GM23338 (cell line): ENCODE results near the gene CEP72. TPM values are rescaled to one million over a fixed set of nuclear protein-coding genes. Genes with fewer than 3 reads are reported as not detected.

Source experiments
- ATAC-seq: fragments of 200-7000 bp; cut with Tn5 transposase; 3 replicates; pipeline ENCODE4 v1.9.1; 2020
- DNase-seq: peaks from one replicate; pipeline ENCODE4 v3.0.0-alpha.2; 2015; ENCODE audit warnings: low spot score
- H2AFZ ChIP-seq: fragments of 200-600 bp; sonication (generic); 2 replicates; pipeline ENCODE4 v1.8.0; 2016; ENCODE audit warnings: antibody characterized with exemption, mild to moderate bottlenecking, moderate library complexity
- H3F3A ChIP-seq: fragments of 200-600 bp; sonication (generic); replicated peaks from 2 replicates; pipeline ENCODE4 v1.8.0; 2017; ENCODE audit warnings: antibody characterized with exemption, mixed run types, low read depth
- H3K27ac ChIP-seq: fragments of 200-600 bp; sonication (generic); 2 replicates; pipeline ENCODE4 v1.6.1; 2016; ENCODE audit warnings: low read depth
- H3K27me3 ChIP-seq: fragments of 200-600 bp; sonication (generic); 2 replicates; pipeline ENCODE4 v1.8.0; 2016; ENCODE audit warnings: mild to moderate bottlenecking, mixed run types, moderate library complexity; ENCODE audit not compliant: insufficient read depth
- H3K36me3 ChIP-seq: fragments of 200-600 bp; sonication (generic); 2 replicates; pipeline ENCODE4 v1.8.0; 2016; ENCODE audit warnings: mild to moderate bottlenecking; ENCODE audit not compliant: insufficient read depth
- H3K4me1 ChIP-seq: fragments of 200-600 bp; sonication (generic); 2 replicates; pipeline ENCODE4 v1.8.0; 2016; ENCODE audit warnings: mild to moderate bottlenecking, moderate library complexity; ENCODE audit not compliant: insufficient read depth
- H3K4me2 ChIP-seq: fragments of 200-600 bp; sonication (generic); 2 replicates; pipeline ENCODE4 v1.7.1; 2017; ENCODE audit warnings: mixed run types
- H3K4me3 ChIP-seq: fragments of 200-600 bp; sonication (generic); 2 replicates; pipeline ENCODE4 v1.6.1; 2016; ENCODE audit warnings: mixed run types
- H3K79me2 ChIP-seq: fragments of 200-600 bp; sonication (generic); replicated peaks from 2 replicates; pipeline ENCODE4 v1.8.0; 2017; ENCODE audit warnings: mild to moderate bottlenecking; ENCODE audit not compliant: insufficient read depth
- H3K9me2 ChIP-seq: fragments of 200-600 bp; sonication (generic); 2 replicates; pipeline ENCODE4 v1.8.0; 2017; ENCODE audit not compliant: insufficient read depth
- H4K20me1 ChIP-seq: fragments of 200-600 bp; sonication (generic); replicated peaks from 2 replicates; pipeline ENCODE4 v1.8.0; 2017; ENCODE audit warnings: mild to moderate bottlenecking; ENCODE audit not compliant: insufficient read depth
- H3K27ac Mint-ChIP-seq: 2 replicates; pipeline ENCODE4 v1.8.0; 2020; ENCODE audit warnings: inconsistent platforms, mild to moderate bottlenecking, moderate library complexity, mixed read lengths
- H3K27me3 Mint-ChIP-seq: 3 replicates; pipeline ENCODE4 v1.8.0; 2022; ENCODE audit warnings: low read depth, mild to moderate bottlenecking, moderate library complexity, mixed read lengths, inconsistent platforms; ENCODE audit not compliant: insufficient read depth, poor library complexity
- H3K36me3 Mint-ChIP-seq: 3 replicates; pipeline ENCODE4 v1.8.0; 2021; ENCODE audit warnings: low read depth, mild to moderate bottlenecking, inconsistent platforms, moderate library complexity, mixed read lengths
- H3K4me1 Mint-ChIP-seq: 3 replicates; pipeline ENCODE4 v1.8.0; 2020; ENCODE audit warnings: mild to moderate bottlenecking, inconsistent platforms, mixed read lengths
- H3K4me3 Mint-ChIP-seq: 3 replicates; pipeline ENCODE4 v1.8.0; 2021; ENCODE audit warnings: moderate library complexity, mild to moderate bottlenecking, inconsistent platforms, mixed read lengths
- H3K9me3 Mint-ChIP-seq: 3 replicates; pipeline ENCODE4 v1.8.0; 2020; ENCODE audit warnings: moderate library complexity, mild to moderate bottlenecking, inconsistent platforms, mixed read lengths
- CREB1 ChIP-seq: fragments of 250-450 bp; sonication (Bioruptor Pico); IDR thresholded peaks from 2 replicates; pipeline ENCODE4 v1.5.0; 2020; ENCODE audit warnings: low read depth, mild to moderate bottlenecking, moderate library complexity
- CTCF ChIP-seq, 2 experiments: fragments of 200-600 bp in 1 of 2; sonication (generic) in 1 of 2; conservative IDR thresholded peaks; 2 replicates each; pipeline versions ENCODE4 v1.5.1 to v1.6.1; 2016 to 2017; ENCODE audit warnings: antibody characterized with exemption in 2 of 2, low read depth in 2 of 2, mild to moderate bottlenecking in 2 of 2, moderate library complexity in 1 of 2
- ETS1 ChIP-seq: IDR thresholded peaks from 2 replicates; pipeline ENCODE4 v1.6.1; 2016; ENCODE audit warnings: antibody characterized with exemption
- EZH2 ChIP-seq: fragments of 200-600 bp; sonication (generic); IDR thresholded peaks from one replicate; pipeline ENCODE4 v1.8.0; 2017; ENCODE audit warnings: antibody characterized with exemption, mild to moderate bottlenecking, low read depth; ENCODE audit not compliant: unreplicated experiment
- EZH2phosphoT487 ChIP-seq: fragments of 200-600 bp; sonication (generic); IDR thresholded peaks from one replicate; pipeline ENCODE4 v1.8.1; 2018; ENCODE audit warnings: antibody characterized with exemption; ENCODE audit not compliant: unreplicated experiment
- JUNB ChIP-seq: IDR thresholded peaks from one replicate; pipeline ENCODE4 v1.6.1; 2016; ENCODE audit warnings: antibody characterized with exemption; ENCODE audit not compliant: unreplicated experiment
- NANOG ChIP-seq: IDR thresholded peaks from 2 replicates; pipeline ENCODE4 v1.6.1; 2016; ENCODE audit warnings: antibody characterized with exemption, borderline replicate concordance
- POLR2AphosphoS5 ChIP-seq: IDR thresholded peaks from 2 replicates; pipeline ENCODE4 v1.6.1; 2016; ENCODE audit warnings: antibody characterized with exemption, low read depth
- STAT1 ChIP-seq: IDR thresholded peaks from one replicate; pipeline ENCODE4 v1.6.1; 2016; ENCODE audit warnings: antibody characterized with exemption; ENCODE audit not compliant: unreplicated experiment
- ZNF114 ChIP-seq: fragments of 250-450 bp; sonication (Bioruptor Pico); IDR thresholded peaks from 2 replicates; pipeline ENCODE4 v1.5.0; 2020; ENCODE audit warnings: mild to moderate bottlenecking, moderate library complexity
- ZNF331 ChIP-seq: fragments of 250-450 bp; sonication (Bioruptor Pico); IDR thresholded peaks from 2 replicates; pipeline ENCODE4 v1.5.0; 2020; ENCODE audit warnings: low read depth, mild to moderate bottlenecking, moderate library complexity
- ZNF462 ChIP-seq: fragments of 250-450 bp; sonication (Bioruptor Pico); IDR thresholded peaks from 2 replicates; pipeline ENCODE4 v1.5.0; 2020; ENCODE audit warnings: mild to moderate bottlenecking, moderate library complexity
- polyA plus RNA-seq: library from polyadenylated mRNA; unstranded; fragments of >200 nt; fragmentation: Nextera tagmentation; extraction: Ambion mirVana; gene quantifications from 2 replicates; pipeline ENCODE4 v1.2.1, GENCODE V29; 2016
- total RNA-seq: library from RNA; depleted of rRNA; stranded (reverse); fragments of >200 nt; shearing (Covaris generic); gene quantifications from 2 replicates; pipeline ENCODE4 v1.2.3, GENCODE V29; 2014
- TF ChIP-seq, protein P1 (sequence below): IDR thresholded peaks from one replicate; pipeline ENCODE4 v1.6.1; 2018; ENCODE audit warnings: antibody characterized with exemption; ENCODE audit not compliant: unreplicated experiment

CEP72 gene
- total and polyA plus RNA-seq, 2 experiments from 2014 or later: 15.5 to 27.1 TPM

DNA sequence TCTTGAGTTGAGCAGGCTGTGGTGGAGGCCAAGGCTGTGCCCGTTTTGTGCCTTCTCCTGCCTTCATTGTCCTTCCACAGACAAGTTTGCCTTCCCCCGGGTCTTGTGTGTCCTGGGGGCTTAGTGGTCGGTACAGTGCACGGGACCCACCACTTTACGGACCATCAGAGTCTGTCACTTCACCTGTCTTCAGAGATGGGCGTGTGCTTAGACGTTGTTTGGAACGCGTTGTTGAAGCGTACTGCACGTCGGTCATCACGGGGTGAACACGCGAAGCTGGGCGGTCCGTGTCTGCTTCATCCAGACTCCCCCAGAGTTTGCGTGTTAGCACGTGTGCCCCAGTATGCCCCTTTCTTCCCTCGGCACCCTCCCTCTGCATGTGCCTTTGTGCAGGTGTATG is 24.8 kb downstream of the CEP72 start:
- H3K27ac Mint-ChIP-seq: no peak overlapping the region
- DNase-seq: no peak

More for the DNA sequence above, 24.8 kb downstream of the CEP72 start:
- no peaks in the 10 kb centered on the region for H3K9me3 Mint-ChIP-seq
- Histone ChIP-seq H3K9me2 (no peaks in the 10 kb centered on the region), H3K27me3 (no peaks in the 10 kb centered on the region), H3K4me1 (no peaks in the 10 kb centered on the region), H3K79me2 (no peaks in the 10 kb centered on the region), H4K20me1 (peaks cover 13% of the 10 kb centered on the region), H3K4me2 (no peak overlapping the region), H3K4me3 (no peak overlapping the region), H2AFZ (no peak overlapping the region), H3K36me3 (peaks cover 6% of the 10 kb centered on the region; the same call in 1 of the 2 replicates), H3F3A (no peaks in the 10 kb centered on the region), H3K27ac (no peak overlapping the region)
- no peaks in the 10 kb centered on the region for H3K4me1 Mint-ChIP-seq
- H3K36me3 Mint-ChIP-seq: peaks cover 54% of the 10 kb centered on the region
- peaks cover 5% of the 10 kb centered on the region for H3K27me3 Mint-ChIP-seq
- TF ChIP-seq EZH2 (no peak), ZNF462 (CRISPR knock-in tag) (no peak), ZNF114 (CRISPR knock-in tag) (no peak), CREB1 (no peak), JUNB (no peak), ETS1 (no peak), STAT1 (no peak), POLR2AphosphoS5 (no peak), ZNF331 (CRISPR knock-in tag) (no peak), EZH2phosphoT487 (no peak), NANOG (no peak), CTCF (conservative IDR thresholded peaks at IDR 0.05; ENCODE audit: low read depth in 2 of 2) (no peak)
- TF ChIP-seq, protein P1, sequence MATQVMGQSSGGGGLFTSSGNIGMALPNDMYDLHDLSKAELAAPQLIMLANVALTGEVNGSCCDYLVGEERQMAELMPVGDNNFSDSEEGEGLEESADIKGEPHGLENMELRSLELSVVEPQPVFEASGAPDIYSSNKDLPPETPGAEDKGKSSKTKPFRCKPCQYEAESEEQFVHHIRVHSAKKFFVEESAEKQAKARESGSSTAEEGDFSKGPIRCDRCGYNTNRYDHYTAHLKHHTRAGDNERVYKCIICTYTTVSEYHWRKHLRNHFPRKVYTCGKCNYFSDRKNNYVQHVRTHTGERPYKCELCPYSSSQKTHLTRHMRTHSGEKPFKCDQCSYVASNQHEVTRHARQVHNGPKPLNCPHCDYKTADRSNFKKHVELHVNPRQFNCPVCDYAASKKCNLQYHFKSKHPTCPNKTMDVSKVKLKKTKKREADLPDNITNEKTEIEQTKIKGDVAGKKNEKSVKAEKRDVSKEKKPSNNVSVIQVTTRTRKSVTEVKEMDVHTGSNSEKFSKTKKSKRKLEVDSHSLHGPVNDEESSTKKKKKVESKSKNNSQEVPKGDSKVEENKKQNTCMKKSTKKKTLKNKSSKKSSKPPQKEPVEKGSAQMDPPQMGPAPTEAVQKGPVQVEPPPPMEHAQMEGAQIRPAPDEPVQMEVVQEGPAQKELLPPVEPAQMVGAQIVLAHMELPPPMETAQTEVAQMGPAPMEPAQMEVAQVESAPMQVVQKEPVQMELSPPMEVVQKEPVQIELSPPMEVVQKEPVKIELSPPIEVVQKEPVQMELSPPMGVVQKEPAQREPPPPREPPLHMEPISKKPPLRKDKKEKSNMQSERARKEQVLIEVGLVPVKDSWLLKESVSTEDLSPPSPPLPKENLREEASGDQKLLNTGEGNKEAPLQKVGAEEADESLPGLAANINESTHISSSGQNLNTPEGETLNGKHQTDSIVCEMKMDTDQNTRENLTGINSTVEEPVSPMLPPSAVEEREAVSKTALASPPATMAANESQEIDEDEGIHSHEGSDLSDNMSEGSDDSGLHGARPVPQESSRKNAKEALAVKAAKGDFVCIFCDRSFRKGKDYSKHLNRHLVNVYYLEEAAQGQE: no peak
- ATAC-seq: no peak
- H3K4me3 Mint-ChIP-seq: no peak overlapping the region
